Peyer's patch (tissue), 4 donors: Measurements from ENCODE around the gene TIAM2. TPM values are rescaled to one million over a fixed set of nuclear protein-coding genes. Genes with fewer than 3 reads are reported as not detected.

Source experiments
- DNase-seq, 3 donors: peaks; one replicate each; pipeline ENCODE4 v3.0.0-alpha.2; 2017 to 2019
- H3K27ac ChIP-seq, 4 donors: fragments of 200-600 bp; sonication (generic); one replicate each; pipeline ENCODE4 v1.5.1; 2016 to 2019
- H3K27me3 ChIP-seq, 2 donors: fragments of 200-600 bp; sonication (generic); one replicate each; pipeline ENCODE4 v1.5.1; 2019
- H3K36me3 ChIP-seq, 3 donors: fragments of 200-600 bp; sonication (generic); one replicate each; pipeline ENCODE4 v1.5.1; 2016 to 2019
- H3K4me1 ChIP-seq, 4 donors: fragments of 200-600 bp; sonication (generic); one replicate each; pipeline ENCODE4 v1.5.1; 2016 to 2019
- H3K4me3 ChIP-seq, 4 donors: fragments of 200-600 bp; sonication (generic); 1 replicate in 3 of 4; 2 replicates in 1 of 4; pipeline ENCODE4 v1.5.1; 2016 to 2019; ENCODE audit warnings: mild to moderate bottlenecking in 1 of 4
- H3K9me3 ChIP-seq, 4 donors: fragments of 200-600 bp; sonication (generic); one replicate each; pipeline ENCODE4 v1.5.1; 2016 to 2019; ENCODE audit warnings: mild to moderate bottlenecking in 1 of 4
- POLR2A ChIP-seq, 2 donors: fragments of 450-650 bp; IDR thresholded peaks; one replicate each; pipeline ENCODE4 v1.5.1; 2017; ENCODE audit warnings: antibody characterized with exemption in 2 of 2, mild to moderate bottlenecking in 2 of 2, moderate library complexity in 2 of 2
- total RNA-seq, 4 donors: library from RNA; depleted of rRNA; stranded (reverse); fragments of >200 nt; gene quantifications; one replicate each; pipeline ENCODE4 v1.1.0, GENCODE V29; 2016
- TF ChIP-seq, protein P1 (sequence below), 6 experiments: fragments of 450-650 bp in 4 of 6; fragments of 200-600 bp in 2 of 6; sonication (generic) in 1 of 6; IDR thresholded peaks; one replicate each; pipeline ENCODE4 v1.5.1; 2017 to 2019; ENCODE audit warnings: antibody characterized with exemption in 6 of 6, mild to moderate bottlenecking in 3 of 6, moderate library complexity in 1 of 6

TIAM2 gene
- total RNA-seq, 4 donors from 2014 or later = 47.0 to 139 (median 91.9) TPM

DNA sequence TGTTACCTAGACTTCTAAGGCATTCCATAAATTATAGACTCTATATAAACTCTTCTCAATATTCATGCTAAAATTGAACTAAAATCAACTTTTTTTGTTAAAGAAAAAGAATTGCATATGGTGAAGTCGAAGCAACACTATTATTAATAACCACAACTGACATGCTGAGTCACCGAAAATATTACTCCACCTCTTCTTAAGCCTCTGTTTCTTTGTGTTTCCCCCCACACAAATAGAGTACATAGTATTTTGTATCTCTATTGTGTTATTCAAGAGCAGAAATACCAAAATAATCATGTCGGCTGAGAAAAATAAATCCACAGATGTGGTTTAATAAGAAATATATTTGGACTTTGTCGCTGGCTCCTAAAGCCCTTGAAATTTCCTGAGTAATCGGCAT lies 295.4 kb downstream of the TIAM2 start:
- no peaks in the 10 kb centered on the region for H3K4me1 ChIP-seq
- no peak for DNase-seq
- TF ChIP-seq, protein P1, sequence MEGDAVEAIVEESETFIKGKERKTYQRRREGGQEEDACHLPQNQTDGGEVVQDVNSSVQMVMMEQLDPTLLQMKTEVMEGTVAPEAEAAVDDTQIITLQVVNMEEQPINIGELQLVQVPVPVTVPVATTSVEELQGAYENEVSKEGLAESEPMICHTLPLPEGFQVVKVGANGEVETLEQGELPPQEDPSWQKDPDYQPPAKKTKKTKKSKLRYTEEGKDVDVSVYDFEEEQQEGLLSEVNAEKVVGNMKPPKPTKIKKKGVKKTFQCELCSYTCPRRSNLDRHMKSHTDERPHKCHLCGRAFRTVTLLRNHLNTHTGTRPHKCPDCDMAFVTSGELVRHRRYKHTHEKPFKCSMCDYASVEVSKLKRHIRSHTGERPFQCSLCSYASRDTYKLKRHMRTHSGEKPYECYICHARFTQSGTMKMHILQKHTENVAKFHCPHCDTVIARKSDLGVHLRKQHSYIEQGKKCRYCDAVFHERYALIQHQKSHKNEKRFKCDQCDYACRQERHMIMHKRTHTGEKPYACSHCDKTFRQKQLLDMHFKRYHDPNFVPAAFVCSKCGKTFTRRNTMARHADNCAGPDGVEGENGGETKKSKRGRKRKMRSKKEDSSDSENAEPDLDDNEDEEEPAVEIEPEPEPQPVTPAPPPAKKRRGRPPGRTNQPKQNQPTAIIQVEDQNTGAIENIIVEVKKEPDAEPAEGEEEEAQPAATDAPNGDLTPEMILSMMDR (IDR thresholded peaks at IDR 0.05) = no peak
- no peak for TF ChIP-seq POLR2A (IDR thresholded peaks at IDR 0.05)
- no peaks in the 10 kb centered on the region for H3K27me3 ChIP-seq
- no peak overlapping the region for H3K27ac ChIP-seq
- H3K36me3 ChIP-seq = peaks cover 0 to 25% (median 0%) of the 10 kb centered on the region in 3 donors
- H3K9me3 ChIP-seq = no peaks in the 10 kb centered on the region
- H3K4me3 ChIP-seq = no peak overlapping the region

DNA sequence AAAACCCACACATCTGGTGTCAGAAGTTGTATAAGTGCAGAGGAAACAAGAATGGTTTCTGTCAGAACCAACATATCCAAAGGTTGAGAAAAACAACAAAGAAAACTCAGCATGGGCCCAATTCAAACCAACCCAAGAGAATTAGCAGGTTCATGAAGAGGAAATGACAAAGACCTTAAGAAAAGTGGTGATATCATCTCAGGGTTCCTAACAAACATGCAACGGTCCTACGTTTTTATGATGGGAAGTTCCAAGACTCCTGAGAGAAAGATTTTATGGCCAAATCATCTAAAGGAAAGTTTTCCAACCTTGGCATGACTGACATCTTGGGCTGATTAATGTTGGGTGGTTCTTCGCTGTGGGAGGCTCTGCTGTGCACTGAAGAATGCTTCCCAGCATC lies 296.2 kb downstream of the TIAM2 start:
- Histone ChIP-seq H3K9me3 (no peaks in the 10 kb centered on the region), H3K36me3 (peaks cover 0 to 32% (median 0%) of the 10 kb centered on the region in 3 donors), H3K27ac (no peak overlapping the region), H3K4me1 (no peaks in the 10 kb centered on the region), H3K4me3 (no peak overlapping the region), H3K27me3 (no peaks in the 10 kb centered on the region)
- TF ChIP-seq, protein P1 (IDR thresholded peaks at IDR 0.05) = no peak
- no peak for TF ChIP-seq POLR2A (IDR thresholded peaks at IDR 0.05)
- DNase-seq = no peak

DNA sequence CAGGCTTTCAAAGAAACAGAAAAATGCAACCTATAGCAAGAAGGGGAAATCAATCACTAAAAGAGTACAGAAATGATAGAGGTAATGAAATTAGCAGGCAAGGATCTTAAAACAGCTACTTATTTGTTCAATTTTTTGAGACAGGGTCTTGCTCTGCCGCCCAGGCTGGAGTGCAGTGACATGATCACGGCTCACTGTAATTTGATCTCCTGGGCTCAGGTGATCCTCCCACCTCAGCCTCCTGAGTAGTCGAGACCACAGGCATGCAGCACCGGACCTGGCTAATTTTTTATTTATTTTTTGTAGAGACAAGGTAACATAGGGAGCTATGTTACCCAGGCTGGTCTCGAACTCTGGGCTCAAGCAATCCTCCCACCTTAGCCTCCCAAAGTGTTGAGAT lies 297.6 kb downstream of the TIAM2 start:
- no peak for DNase-seq
- Histone ChIP-seq H3K27me3 (no peaks in the 10 kb centered on the region), H3K4me1 (no peaks in the 10 kb centered on the region), H3K9me3 (no peaks in the 10 kb centered on the region), H3K36me3 (peaks cover 0 to 41% (median 0%) of the 10 kb centered on the region in 3 donors), H3K4me3 (no peak overlapping the region), H3K27ac (no peak overlapping the region)
- TF ChIP-seq POLR2A (IDR thresholded peaks at IDR 0.05) = no peak
- TF ChIP-seq, protein P1 (IDR thresholded peaks at IDR 0.05) = no peak

DNA sequence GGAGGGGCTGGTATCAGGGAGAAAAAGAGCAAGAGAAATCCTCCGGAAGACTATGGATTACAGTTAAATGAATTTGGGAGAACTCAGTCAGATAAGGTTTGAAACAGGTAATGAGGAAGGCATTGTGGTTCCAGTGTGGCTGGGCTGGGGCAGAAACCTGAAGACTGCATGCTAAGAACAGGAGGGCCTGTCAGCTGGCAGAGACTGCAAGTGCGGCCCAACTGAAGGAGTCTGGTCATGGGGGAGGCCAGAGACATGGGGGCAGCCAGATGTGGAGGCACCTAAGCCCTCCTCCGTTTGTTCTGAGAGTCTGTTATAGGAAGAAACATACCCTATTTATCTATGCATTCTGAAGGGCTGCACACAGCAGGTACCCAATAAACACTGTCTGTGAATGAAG lies 302.6 kb downstream of the TIAM2 start:
- H3K27ac ChIP-seq = no peak overlapping the region
- no peaks in the 10 kb centered on the region for H3K27me3 ChIP-seq
- no peaks in the 10 kb centered on the region for H3K9me3 ChIP-seq
- TF ChIP-seq, protein P1 (IDR thresholded peaks at IDR 0.05) = no peak
- no peak for TF ChIP-seq POLR2A (IDR thresholded peaks at IDR 0.05)
- H3K36me3 ChIP-seq = peaks cover 0 to 25% (median 0%) of the 10 kb centered on the region in 3 donors
- H3K4me3 ChIP-seq = no peak overlapping the region
- DNase-seq = no peak
- H3K4me1 ChIP-seq = no peaks in the 10 kb centered on the region

DNA sequence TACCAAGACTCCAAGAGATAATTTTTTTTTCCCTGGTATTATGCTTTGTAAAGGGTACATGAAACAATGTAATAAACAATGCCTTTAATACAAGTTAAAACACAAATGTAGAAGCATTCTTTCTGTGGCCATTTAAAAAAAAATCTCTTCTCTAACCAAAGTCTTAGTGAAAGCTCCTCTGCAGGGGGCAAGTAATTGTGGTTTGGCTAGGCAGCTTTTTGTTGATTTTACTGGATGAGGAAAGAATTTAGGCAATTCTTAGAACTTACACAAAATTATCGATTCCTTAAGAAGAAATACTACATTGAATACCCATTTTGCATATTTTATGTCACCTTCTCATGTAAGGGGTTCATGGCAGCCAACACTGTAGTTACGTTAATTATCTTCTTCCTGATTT lies 306.8 kb downstream of the TIAM2 start:
- Histone ChIP-seq H3K36me3 (peaks cover 0 to 16% (median 0%) of the 10 kb centered on the region in 3 donors), H3K4me3 (no peak overlapping the region), H3K27ac (no peak overlapping the region), H3K4me1 (no peaks in the 10 kb centered on the region), H3K27me3 (no peaks in the 10 kb centered on the region), H3K9me3 (no peaks in the 10 kb centered on the region)
- no peak for DNase-seq
- no peak for TF ChIP-seq POLR2A (IDR thresholded peaks at IDR 0.05)
- TF ChIP-seq, protein P1 (IDR thresholded peaks at IDR 0.05) = no peak

DNA sequence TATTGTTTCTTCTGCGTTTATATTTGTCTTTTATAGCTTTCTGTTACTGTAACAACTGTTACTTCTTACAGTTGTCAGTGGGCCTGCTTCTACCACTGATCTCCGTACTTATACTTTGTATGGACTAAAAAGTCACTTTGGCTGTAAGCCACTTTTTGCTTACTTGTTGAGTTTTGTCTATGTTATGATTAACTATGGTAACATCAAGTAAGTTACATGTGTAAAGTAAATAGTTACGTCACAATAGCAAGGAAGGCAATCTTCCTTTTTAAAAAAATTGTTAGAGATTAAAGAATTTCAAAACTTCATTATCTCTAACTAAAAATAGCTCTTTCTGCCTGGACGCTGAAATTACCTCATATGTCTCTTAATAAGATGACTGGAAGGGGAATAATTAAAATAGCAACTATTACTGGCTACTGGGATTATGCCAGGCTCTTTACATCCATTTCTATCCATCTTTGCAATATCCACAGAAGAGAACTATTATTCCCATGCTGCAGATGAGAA lies 308.3 kb downstream of the TIAM2 start:
- no peaks in the 10 kb centered on the region for H3K4me1 ChIP-seq
- no peak overlapping the region for H3K27ac ChIP-seq
- DNase-seq = no peak
- no peak overlapping the region for H3K4me3 ChIP-seq
- H3K9me3 ChIP-seq = no peaks in the 10 kb centered on the region
- H3K27me3 ChIP-seq = no peaks in the 10 kb centered on the region
- no peak for TF ChIP-seq POLR2A (IDR thresholded peaks at IDR 0.05)
- TF ChIP-seq, protein P1 (IDR thresholded peaks at IDR 0.05) = no peak
- peaks cover 0 to 10% (median 0%) of the 10 kb centered on the region in 3 donors for H3K36me3 ChIP-seq
